ENCODE measurements around the gene MACROD2.

The MACROD2 gene

DNA sequence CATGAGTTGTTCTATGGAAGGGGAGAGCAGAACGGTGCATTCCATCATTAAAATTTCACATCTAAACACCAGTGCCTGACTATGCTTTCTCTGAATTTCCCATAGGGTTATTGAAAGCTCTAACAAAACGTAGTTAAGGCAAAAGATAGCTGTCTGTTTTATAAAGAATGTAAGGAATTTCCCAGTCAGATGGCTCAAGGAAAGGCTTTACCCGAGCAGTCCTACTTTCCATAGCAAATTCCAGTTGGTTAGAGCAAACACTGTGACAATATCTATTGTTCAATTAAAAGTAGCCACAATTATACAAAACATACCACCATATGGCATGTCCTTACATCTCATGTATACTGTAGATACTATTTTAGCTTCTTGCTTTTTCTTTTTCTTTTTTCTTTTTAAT, 1401.6 kb downstream of the MACROD2 start:
- Mint-ChIP-seq H3K4me3 (no peak overlapping the region), H3K27ac (no peak overlapping the region), H3K27me3 (no peaks in the 10 kb centered on the region), H3K4me1 (ENCODE audit: low read depth) (no peaks in the 10 kb centered on the region), H3K9me3 (peaks cover 6% of the 10 kb centered on the region), H3K36me3 (ENCODE audit: low read depth) (no peaks in the 10 kb centered on the region)

- H3K36me3 Mint-ChIP-seq (ENCODE audit: low read depth) = no peaks in the 10 kb centered on the region
- no peaks in the 10 kb centered on the region for H3K27me3 Mint-ChIP-seq
- no peaks in the 10 kb centered on the region for H3K4me1 Mint-ChIP-seq (ENCODE audit: low read depth)
- H3K9me3 Mint-ChIP-seq = peaks cover 11% of the 10 kb centered on the region
- no peak overlapping the region for H3K27ac Mint-ChIP-seq
- no peak overlapping the region for H3K4me3 Mint-ChIP-seq
Observed at GRCh38 chr20:15399781-15400180, 1404.5 kb downstream of the MACROD2 start.

- Mint-ChIP-seq H3K27ac (no peak overlapping the region), H3K4me3 (no peak overlapping the region), H3K9me3 (peaks cover 6% of the 10 kb centered on the region), H3K36me3 (ENCODE audit: low read depth) (no peaks in the 10 kb centered on the region), H3K4me1 (ENCODE audit: low read depth) (no peaks in the 10 kb centered on the region), H3K27me3 (no peaks in the 10 kb centered on the region)
Observed at GRCh38 chr20:15406072-15406471, 1410.8 kb downstream of the MACROD2 start.

GRCh38 chr20:15411781-15412180, 1416.5 kb downstream of the MACROD2 start:
- Mint-ChIP-seq H3K27me3 (no peaks in the 10 kb centered on the region), H3K27ac (no peak overlapping the region), H3K9me3 (peaks cover 10% of the 10 kb centered on the region), H3K36me3 (ENCODE audit: low read depth) (no peaks in the 10 kb centered on the region), H3K4me1 (ENCODE audit: low read depth) (no peaks in the 10 kb centered on the region), H3K4me3 (no peak overlapping the region)

DNA sequence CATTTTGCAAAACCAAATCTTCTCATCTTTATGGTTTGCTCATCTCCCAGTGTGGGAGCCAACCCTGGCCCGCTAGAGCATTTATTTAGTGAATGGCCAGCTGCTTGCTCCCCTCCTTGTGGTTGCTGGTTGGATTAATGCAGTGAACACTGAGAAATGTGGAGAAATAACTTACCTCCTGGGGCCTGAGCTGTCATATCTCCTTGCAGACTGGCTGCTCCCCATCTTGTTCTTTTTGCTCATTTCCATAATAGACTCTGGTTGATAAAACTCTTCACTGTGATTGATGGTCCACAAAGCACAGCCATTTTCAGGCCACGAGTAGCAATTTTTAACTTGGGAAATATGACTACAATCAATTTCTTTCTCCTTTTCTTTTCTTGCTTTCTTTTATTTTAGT, 1420.6 kb downstream of the MACROD2 start:
- Mint-ChIP-seq H3K4me3 (no peak overlapping the region), H3K36me3 (ENCODE audit: low read depth) (no peaks in the 10 kb centered on the region), H3K9me3 (peaks cover 14% of the 10 kb centered on the region), H3K27ac (no peak overlapping the region), H3K4me1 (ENCODE audit: low read depth) (no peaks in the 10 kb centered on the region), H3K27me3 (no peaks in the 10 kb centered on the region)

DNA sequence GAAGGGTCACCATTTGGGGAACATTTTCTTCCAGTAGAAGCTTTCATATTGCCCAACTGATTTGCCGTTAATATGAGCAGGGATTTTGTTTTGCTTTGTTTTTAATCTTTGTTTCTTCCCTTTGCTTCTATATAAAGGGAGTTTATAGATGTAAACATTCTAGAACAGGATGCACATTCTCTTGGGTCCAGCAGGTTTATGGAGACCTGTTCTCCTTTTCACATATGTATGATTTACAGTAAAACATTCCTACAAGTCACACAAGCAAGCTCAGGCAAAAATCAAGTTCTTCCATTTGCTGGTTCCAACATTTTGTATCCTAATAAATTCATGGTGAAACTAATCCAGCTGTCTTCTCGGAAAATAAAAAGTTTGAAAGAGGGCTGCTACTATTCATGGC, 1424.5 kb downstream of the MACROD2 start:
- Mint-ChIP-seq H3K9me3 (peaks cover 12% of the 10 kb centered on the region), H3K27me3 (no peaks in the 10 kb centered on the region), H3K27ac (no peak overlapping the region), H3K4me3 (no peak overlapping the region), H3K4me1 (ENCODE audit: low read depth) (no peaks in the 10 kb centered on the region), H3K36me3 (ENCODE audit: low read depth) (no peaks in the 10 kb centered on the region)

GRCh38 chr20:15422966-15423365, 1427.7 kb downstream of the MACROD2 start:
- Mint-ChIP-seq H3K4me1 (ENCODE audit: low read depth) (no peaks in the 10 kb centered on the region), H3K9me3 (peaks cover 12% of the 10 kb centered on the region), H3K27ac (no peak overlapping the region), H3K4me3 (no peak overlapping the region), H3K36me3 (ENCODE audit: low read depth) (no peaks in the 10 kb centered on the region), H3K27me3 (no peaks in the 10 kb centered on the region)

DNA sequence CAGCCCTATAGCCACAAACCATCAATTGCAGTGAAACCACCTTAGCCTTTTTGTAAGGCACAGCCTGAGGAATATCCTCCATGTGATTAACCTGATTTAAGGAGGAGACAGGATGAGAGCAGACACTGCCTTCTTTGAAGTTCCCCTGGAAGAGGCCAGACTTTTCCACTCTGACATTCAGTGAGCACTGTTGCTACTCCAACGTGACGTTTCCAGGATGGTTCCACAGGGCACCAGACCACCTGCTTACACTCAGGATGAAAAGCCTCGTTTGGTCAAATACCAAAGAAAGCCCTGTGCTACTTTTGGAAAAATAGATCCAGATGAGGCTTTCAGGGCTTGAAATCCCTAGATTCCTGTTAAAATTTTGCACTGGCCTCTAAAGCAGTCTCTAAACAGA, 1444.2 kb downstream of the MACROD2 start:
- H3K4me3 Mint-ChIP-seq = no peak overlapping the region
- H3K27ac Mint-ChIP-seq = no peak overlapping the region
- H3K36me3 Mint-ChIP-seq (ENCODE audit: low read depth) = no peaks in the 10 kb centered on the region
- peaks cover 7% of the 10 kb centered on the region for H3K9me3 Mint-ChIP-seq
- H3K27me3 Mint-ChIP-seq = no peaks in the 10 kb centered on the region
- no peaks in the 10 kb centered on the region for H3K4me1 Mint-ChIP-seq (ENCODE audit: low read depth)

- Mint-ChIP-seq H3K36me3 (ENCODE audit: low read depth) (no peaks in the 10 kb centered on the region), H3K4me3 (no peak overlapping the region), H3K4me1 (ENCODE audit: low read depth) (no peaks in the 10 kb centered on the region), H3K9me3 (peaks cover 7% of the 10 kb centered on the region), H3K27me3 (no peaks in the 10 kb centered on the region), H3K27ac (no peak overlapping the region)
Observed at GRCh38 chr20:15440049-15440820, 1444.9 kb downstream of the MACROD2 start.

DNA sequence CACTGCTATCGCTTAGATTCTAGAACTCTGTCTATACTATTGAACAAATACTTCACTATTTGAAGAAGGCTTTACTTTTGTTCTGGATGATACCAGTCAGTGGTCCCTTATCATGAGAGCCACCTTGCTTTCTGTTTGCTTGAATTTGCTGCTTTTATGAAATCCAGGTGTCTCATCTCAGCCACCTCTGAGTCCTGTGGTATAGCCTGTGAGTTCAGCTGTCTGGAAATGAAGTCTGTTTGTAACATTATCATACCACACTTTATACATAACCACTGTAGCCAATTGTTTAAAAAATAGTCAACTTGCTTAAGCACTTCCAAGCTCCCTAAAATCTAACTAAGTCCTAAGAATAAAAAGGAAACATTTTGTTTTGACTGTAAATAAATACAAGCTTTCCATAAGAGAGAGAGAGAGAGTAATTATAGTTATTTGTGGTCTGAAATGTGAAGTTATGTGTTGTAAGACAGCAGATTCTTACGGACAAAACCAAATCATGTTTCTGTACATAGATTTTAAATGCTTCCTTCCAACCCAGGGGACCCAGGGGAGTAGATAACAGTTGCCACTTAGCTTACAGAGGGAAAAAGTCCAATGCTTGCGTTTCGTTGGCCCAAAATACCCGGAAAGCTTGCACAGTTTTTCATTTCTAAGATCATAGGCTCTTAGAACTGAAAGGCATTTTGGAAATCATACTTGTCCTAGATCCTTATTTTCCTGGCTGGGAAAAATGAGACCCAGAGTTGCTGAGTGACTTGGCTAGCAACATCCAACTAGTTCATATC, 1449.9 kb downstream of the MACROD2 start:
- no peaks in the 10 kb centered on the region for H3K36me3 Mint-ChIP-seq (ENCODE audit: low read depth)
- no peak overlapping the region for H3K27ac Mint-ChIP-seq
- H3K4me3 Mint-ChIP-seq = no peak overlapping the region
- H3K4me1 Mint-ChIP-seq (ENCODE audit: low read depth) = no peaks in the 10 kb centered on the region
- peaks cover 7% of the 10 kb centered on the region for H3K9me3 Mint-ChIP-seq
- H3K27me3 Mint-ChIP-seq = no peaks in the 10 kb centered on the region

- H3K36me3 Mint-ChIP-seq (ENCODE audit: low read depth) = no peaks in the 10 kb centered on the region
- H3K9me3 Mint-ChIP-seq = peaks cover 7% of the 10 kb centered on the region
- no peak overlapping the region for H3K27ac Mint-ChIP-seq
- no peak overlapping the region for H3K4me3 Mint-ChIP-seq
- H3K4me1 Mint-ChIP-seq (ENCODE audit: low read depth) = no peaks in the 10 kb centered on the region
- H3K27me3 Mint-ChIP-seq = no peaks in the 10 kb centered on the region
Observed at GRCh38 chr20:15446373-15446772, 1451.1 kb downstream of the MACROD2 start.

GRCh38 chr20:15447549-15447948, 1452.2 kb downstream of the MACROD2 start:
- peaks cover 7% of the 10 kb centered on the region for H3K9me3 Mint-ChIP-seq
- H3K4me3 Mint-ChIP-seq = no peak overlapping the region
- no peaks in the 10 kb centered on the region for H3K4me1 Mint-ChIP-seq (ENCODE audit: low read depth)
- H3K36me3 Mint-ChIP-seq (ENCODE audit: low read depth) = no peaks in the 10 kb centered on the region
- no peak overlapping the region for H3K27ac Mint-ChIP-seq
- no peaks in the 10 kb centered on the region for H3K27me3 Mint-ChIP-seq

- Mint-ChIP-seq H3K4me1 (ENCODE audit: low read depth) (no peaks in the 10 kb centered on the region), H3K4me3 (no peak overlapping the region), H3K27me3 (no peaks in the 10 kb centered on the region), H3K27ac (no peak overlapping the region), H3K36me3 (ENCODE audit: low read depth) (no peaks in the 10 kb centered on the region), H3K9me3 (peaks cover 4% of the 10 kb centered on the region)
Observed at GRCh38 chr20:15449061-15449460, 1453.7 kb downstream of the MACROD2 start.

- no peak overlapping the region for H3K4me3 Mint-ChIP-seq
- no peaks in the 10 kb centered on the region for H3K9me3 Mint-ChIP-seq
- no peak overlapping the region for H3K27ac Mint-ChIP-seq
- no peaks in the 10 kb centered on the region for H3K4me1 Mint-ChIP-seq (ENCODE audit: low read depth)
- H3K36me3 Mint-ChIP-seq (ENCODE audit: low read depth) = no peaks in the 10 kb centered on the region
- H3K27me3 Mint-ChIP-seq = no peaks in the 10 kb centered on the region
Observed at GRCh38 chr20:15451241-15451640, 1455.9 kb downstream of the MACROD2 start.

- no peaks in the 10 kb centered on the region for H3K27me3 Mint-ChIP-seq
- no peak overlapping the region for H3K27ac Mint-ChIP-seq
- H3K4me3 Mint-ChIP-seq = no peak overlapping the region
- H3K9me3 Mint-ChIP-seq = no peaks in the 10 kb centered on the region
- H3K4me1 Mint-ChIP-seq (ENCODE audit: low read depth) = no peaks in the 10 kb centered on the region
- H3K36me3 Mint-ChIP-seq (ENCODE audit: low read depth) = no peaks in the 10 kb centered on the region
Observed at GRCh38 chr20:15455279-15455678, 1460.0 kb downstream of the MACROD2 start.
